Left lung (tissue), 10 donors: ENCODE data around the gene FCHO2. TPM values are rescaled to one million over a fixed set of nuclear protein-coding genes. Genes with fewer than 3 reads are reported as not detected.

Experiments
- ATAC-seq: fragments of 200-7000 bp; cut with Tn5 transposase; one replicate; pipeline ENCODE4 v1.9.1; 2020; ENCODE audit warnings: moderate library complexity
- DNase-seq, 4 donors: peaks; one replicate each; pipeline ENCODE4 v3.0.0-alpha.2; 2013 to 2020
- H3K27ac ChIP-seq, 2 donors: fragments of 200-600 bp; sonication (generic) in 1 of 2; one replicate each; pipeline versions ENCODE4 v1.5.0 to v1.8.0; 2020 to 2021
- H3K27me3 ChIP-seq, 2 donors: fragments of 200-600 bp; sonication (generic) in 1 of 2; one replicate each; pipeline versions ENCODE4 v1.5.0 to v1.8.0; 2020 to 2021
- H3K36me3 ChIP-seq, 2 donors: fragments of 200-600 bp; sonication (generic) in 1 of 2; one replicate each; pipeline versions ENCODE4 v1.5.0 to v1.8.0; 2020 to 2021
- H3K4me1 ChIP-seq, 2 donors: fragments of 200-600 bp; one replicate each; pipeline ENCODE4 v1.8.0; 2021
- H3K4me3 ChIP-seq, 2 donors: fragments of 200-600 bp; sonication (generic) in 1 of 2; one replicate each; pipeline versions ENCODE4 v1.5.0 to v1.8.0; 2020 to 2021; ENCODE audit warnings: mild to moderate bottlenecking in 1 of 2
- H3K9me3 ChIP-seq, 2 donors: fragments of 200-600 bp; sonication (generic) in 1 of 2; one replicate each; pipeline versions ENCODE4 v1.5.0 to v1.8.0; 2020 to 2021
- intact Hi-C, 2 donors: fragments of 100-400 bp; cut with DNase I; formaldehyde crosslinking; loops; one replicate each; pipeline versions ENCODE4 v1.11.2 to v1.14.2; 2022
- polyA plus RNA-seq, 6 donors: library from polyadenylated mRNA; unstranded; fragments of 120-200 nt; gene quantifications; one replicate each; pipeline ENCODE4 v1.2.1, GENCODE V29; 2013; ENCODE audit not compliant: insufficient read length in 6 of 6
- total RNA-seq, 2 donors: library from RNA; stranded (reverse); fragmentation: NEBNext Ultra II Directional; extraction: Animal tissue kit (Norgen Biotek cat#: 25700); gene quantifications; one replicate each; pipeline ENCODE4 v1.2.1, GENCODE V29; 2021
- TF ChIP-seq, protein P1 (sequence below), 2 donors: fragments of 200-600 bp; sonication (generic) in 1 of 2; IDR thresholded peaks; one replicate each; pipeline versions ENCODE4 v1.5.0 to v1.8.0; 2021; ENCODE audit warnings: antibody characterized with exemption in 2 of 2
- donor health status: DM: no; HTN: yes; CAD: no.
- donor health status: DM: no; HTN: no; CAD: no.

FCHO2 gene
- total and polyA plus RNA-seq, 8 donors: 25.7 to 71.1 (median 30.5) TPM

DNA sequence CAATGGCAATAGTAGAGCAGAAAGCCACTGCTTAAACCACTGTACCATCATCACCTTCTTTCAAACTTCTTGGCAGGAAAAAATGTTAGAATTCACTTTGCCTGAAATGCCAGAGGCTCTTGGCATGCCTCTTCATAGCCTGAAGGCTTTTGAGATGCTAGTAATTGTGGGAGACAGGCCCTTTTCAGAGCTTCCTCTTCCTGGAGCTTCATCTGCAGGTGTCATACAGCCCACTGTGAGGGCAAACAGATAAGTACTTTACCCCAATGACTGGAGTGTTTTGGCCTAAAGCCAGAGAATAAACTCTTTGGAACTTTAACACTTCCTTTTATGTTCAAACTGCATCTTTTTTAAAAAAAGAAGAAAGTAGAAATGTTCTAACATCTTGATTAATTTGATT, 83.2 kb downstream of the FCHO2 start:
- Histone ChIP-seq H3K9me3 (no peaks in the 10 kb centered on the region), H3K4me3 (no peak overlapping the region), H3K27me3 (no peaks in the 10 kb centered on the region), H3K4me1 (no peaks in the 10 kb centered on the region), H3K27ac (no peak overlapping the region), H3K36me3 (peaks cover 0 to 50% of the 10 kb centered on the region in 2 donors)
- intact Hi-C loops: no loop called here
- DNase-seq (no peak), ATAC-seq (no peak)
- TF ChIP-seq, protein P1, sequence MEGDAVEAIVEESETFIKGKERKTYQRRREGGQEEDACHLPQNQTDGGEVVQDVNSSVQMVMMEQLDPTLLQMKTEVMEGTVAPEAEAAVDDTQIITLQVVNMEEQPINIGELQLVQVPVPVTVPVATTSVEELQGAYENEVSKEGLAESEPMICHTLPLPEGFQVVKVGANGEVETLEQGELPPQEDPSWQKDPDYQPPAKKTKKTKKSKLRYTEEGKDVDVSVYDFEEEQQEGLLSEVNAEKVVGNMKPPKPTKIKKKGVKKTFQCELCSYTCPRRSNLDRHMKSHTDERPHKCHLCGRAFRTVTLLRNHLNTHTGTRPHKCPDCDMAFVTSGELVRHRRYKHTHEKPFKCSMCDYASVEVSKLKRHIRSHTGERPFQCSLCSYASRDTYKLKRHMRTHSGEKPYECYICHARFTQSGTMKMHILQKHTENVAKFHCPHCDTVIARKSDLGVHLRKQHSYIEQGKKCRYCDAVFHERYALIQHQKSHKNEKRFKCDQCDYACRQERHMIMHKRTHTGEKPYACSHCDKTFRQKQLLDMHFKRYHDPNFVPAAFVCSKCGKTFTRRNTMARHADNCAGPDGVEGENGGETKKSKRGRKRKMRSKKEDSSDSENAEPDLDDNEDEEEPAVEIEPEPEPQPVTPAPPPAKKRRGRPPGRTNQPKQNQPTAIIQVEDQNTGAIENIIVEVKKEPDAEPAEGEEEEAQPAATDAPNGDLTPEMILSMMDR (IDR thresholded peaks at IDR 0.05): no peak

DNA sequence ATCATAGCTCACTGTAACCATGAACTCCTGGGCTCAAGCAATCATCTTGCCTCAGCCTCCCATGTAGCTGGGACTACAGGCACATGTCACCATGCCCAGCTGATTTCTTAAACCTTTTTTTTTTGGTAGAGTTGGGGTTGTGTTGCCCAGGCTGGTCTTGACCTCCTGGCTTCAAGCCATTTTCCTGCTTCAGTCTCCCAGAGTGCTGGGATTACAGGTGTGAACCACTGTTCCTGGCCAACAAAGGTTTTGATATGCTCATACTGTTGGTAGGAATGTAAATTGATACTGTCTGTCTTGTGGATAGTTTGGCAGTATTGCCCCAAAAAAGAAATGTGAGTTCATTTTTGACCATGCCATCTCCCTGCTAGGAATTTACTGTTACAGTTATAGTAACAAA, 87.2 kb downstream of the FCHO2 start:
- DNase-seq (no peak), ATAC-seq (no peak)
- Histone ChIP-seq H3K36me3 (peaks cover 0 to 28% of the 10 kb centered on the region in 2 donors), H3K27ac (no peak overlapping the region), H3K4me3 (no peak overlapping the region), H3K4me1 (no peaks in the 10 kb centered on the region), H3K9me3 (peaks cover 0 to 4% of the 10 kb centered on the region in 2 donors), H3K27me3 (no peaks in the 10 kb centered on the region)
- TF ChIP-seq, protein P1 (IDR thresholded peaks at IDR 0.05): no peak
- intact Hi-C loops: no loop called here

DNA sequence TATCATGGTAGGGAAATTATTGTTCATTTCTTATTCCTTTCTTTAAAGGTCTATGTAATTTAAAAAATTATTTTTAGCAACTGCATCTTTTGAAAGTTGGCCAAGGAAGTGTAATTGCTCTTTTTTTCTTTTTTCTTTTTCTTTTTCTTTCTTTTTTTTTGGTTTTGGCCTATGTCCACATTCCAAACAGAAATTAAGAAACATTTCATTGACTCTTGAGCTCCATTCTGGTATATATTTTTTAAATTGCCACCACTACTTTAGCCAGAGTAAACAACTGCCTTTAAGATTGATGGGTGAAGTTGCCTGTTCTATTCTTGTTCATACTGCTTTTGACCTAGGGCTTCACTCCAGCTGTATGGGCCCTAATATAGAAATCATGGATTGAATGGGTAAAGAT, 88.7 kb downstream of the FCHO2 start:
- Histone ChIP-seq H3K27ac (no peak overlapping the region), H3K27me3 (no peaks in the 10 kb centered on the region), H3K4me3 (no peak overlapping the region), H3K4me1 (no peaks in the 10 kb centered on the region), H3K9me3 (peaks cover 0 to 4% of the 10 kb centered on the region in 2 donors), H3K36me3 (peaks cover 0 to 13% of the 10 kb centered on the region in 2 donors)
- intact Hi-C loops: no loop called here
- TF ChIP-seq, protein P1 (IDR thresholded peaks at IDR 0.05): no peak
- ATAC-seq (no peak), DNase-seq (peak in 1 of 4 donors; percentile 8)

DNA sequence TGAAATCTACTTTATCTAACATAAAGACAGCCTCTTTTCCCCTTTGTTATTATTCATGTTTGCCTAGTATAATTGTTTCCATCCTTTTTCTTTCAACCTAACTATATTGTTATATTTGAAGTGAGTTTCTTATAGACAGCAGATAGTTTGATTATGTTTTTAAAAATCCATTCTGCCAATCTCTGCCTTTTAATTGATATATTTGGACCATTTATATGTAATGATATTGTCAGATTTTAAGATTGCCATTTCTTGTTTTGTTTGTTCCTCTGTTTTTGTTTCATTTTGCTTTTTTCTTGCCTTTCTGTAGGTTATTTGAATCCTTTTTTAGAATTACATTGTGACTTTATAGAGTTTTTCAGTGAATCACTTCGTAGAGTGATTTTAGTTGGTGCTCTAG, 89.8 kb downstream of the FCHO2 start:
- intact Hi-C loops: no loop called here
- H3K4me3 ChIP-seq: no peak overlapping the region
- no peak for ATAC-seq

DNA sequence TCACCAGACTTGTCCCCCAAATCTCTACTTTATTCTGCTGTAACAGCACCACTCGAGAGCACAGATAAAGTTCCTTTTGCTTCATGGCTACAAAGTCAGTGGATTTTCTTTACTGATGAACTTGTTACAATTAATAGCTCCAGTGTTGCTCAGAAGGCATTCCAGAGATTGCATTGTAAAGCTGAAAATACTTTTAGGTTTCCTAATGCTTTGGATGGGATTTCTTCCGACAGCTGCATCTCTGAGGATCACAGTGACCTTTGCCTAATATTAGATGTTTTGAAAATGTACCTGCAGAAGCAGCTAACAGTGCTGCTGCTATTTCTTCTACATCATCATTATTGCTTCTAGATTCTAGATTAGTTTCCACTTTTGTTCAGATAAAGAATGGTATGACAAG, 105.8 kb downstream of the FCHO2 start:
- peaks cover 0 to 35% of the 10 kb centered on the region in 2 donors for H3K36me3 ChIP-seq
- TF ChIP-seq, protein P1 (IDR thresholded peaks at IDR 0.05): no peak

More for the DNA sequence above, 89.8 kb downstream of the FCHO2 start:
- H3K9me3 ChIP-seq: peaks cover 0 to 4% of the 10 kb centered on the region in 2 donors
- H3K36me3 ChIP-seq: peaks cover 0 to 19% of the 10 kb centered on the region in 2 donors
- no peak overlapping the region for H3K27ac ChIP-seq
- no peak for DNase-seq
- TF ChIP-seq, protein P1 (IDR thresholded peaks at IDR 0.05): no peak
- no peaks in the 10 kb centered on the region for H3K4me1 ChIP-seq
- H3K27me3 ChIP-seq: no peaks in the 10 kb centered on the region

More for the DNA sequence above, 105.8 kb downstream of the FCHO2 start:
- Histone ChIP-seq H3K27me3 (no peaks in the 10 kb centered on the region), H3K4me3 (no peak overlapping the region), H3K4me1 (no peaks in the 10 kb centered on the region), H3K9me3 (no peaks in the 10 kb centered on the region), H3K27ac (no peak overlapping the region)
- DNase-seq (no peak), ATAC-seq (no peak)
- intact Hi-C loops: no loop called here
